Measurements from ENCODE around the gene SERPINF2.

The SERPINF2 gene

GRCh38 chr17:1724869-1725641, 17.6 kb upstream of the SERPINF2 start:
- no peak for DNase-seq (ENCODE audit: low read depth)
- peak overlapping the region; percentile 58 for H3K4me3 ChIP-seq (ENCODE audit: control insufficient read depth, low read depth, low read length)
- TF ChIP-seq, protein P1, sequence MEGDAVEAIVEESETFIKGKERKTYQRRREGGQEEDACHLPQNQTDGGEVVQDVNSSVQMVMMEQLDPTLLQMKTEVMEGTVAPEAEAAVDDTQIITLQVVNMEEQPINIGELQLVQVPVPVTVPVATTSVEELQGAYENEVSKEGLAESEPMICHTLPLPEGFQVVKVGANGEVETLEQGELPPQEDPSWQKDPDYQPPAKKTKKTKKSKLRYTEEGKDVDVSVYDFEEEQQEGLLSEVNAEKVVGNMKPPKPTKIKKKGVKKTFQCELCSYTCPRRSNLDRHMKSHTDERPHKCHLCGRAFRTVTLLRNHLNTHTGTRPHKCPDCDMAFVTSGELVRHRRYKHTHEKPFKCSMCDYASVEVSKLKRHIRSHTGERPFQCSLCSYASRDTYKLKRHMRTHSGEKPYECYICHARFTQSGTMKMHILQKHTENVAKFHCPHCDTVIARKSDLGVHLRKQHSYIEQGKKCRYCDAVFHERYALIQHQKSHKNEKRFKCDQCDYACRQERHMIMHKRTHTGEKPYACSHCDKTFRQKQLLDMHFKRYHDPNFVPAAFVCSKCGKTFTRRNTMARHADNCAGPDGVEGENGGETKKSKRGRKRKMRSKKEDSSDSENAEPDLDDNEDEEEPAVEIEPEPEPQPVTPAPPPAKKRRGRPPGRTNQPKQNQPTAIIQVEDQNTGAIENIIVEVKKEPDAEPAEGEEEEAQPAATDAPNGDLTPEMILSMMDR (IDR thresholded peaks at IDR 0.05; ENCODE audit: control insufficient read depth, insufficient read depth, low read depth, low read length, missing control alignments) = no peak

DNA sequence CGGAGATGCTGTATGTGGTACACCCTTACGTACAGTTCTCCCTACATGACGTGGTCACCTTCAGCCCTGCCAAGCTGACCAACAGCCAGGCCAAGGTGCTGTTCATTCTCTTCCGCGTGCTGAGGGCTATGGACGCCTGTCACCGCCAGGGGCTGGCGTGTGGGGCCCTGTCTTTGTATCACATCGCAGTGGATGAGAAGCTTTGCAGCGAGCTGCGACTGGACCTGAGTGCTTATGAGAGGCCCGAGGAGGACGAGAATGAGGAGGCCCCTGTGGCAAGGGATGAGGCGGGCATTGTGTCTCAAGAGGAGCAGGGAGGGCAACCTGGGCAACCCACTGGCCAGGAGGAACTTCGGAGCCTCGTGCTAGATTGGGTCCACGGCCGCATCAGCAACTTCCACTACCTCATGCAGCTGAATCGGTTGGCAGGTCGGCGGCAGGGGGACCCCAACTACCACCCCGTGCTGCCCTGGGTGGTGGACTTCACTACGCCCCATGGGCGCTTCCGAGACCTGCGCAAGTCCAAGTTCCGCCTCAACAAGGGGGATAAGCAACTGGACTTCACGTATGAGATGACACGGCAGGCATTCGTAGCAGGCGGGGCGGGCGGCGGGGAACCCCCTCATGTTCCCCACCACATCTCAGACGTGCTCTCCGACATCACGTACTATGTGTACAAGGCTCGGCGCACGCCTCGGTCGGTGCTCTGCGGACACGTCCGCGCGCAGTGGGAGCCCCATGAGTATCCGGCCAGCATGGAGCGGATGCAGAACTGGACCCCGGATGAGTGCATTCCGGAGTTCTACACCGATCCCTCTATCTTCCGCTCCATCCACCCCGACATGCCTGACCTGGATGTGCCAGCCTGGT, 16.8 kb upstream of the SERPINF2 start:
- DNase-seq (ENCODE audit: low read depth) = no peak
- TF ChIP-seq, protein P1 (IDR thresholded peaks at IDR 0.05; ENCODE audit: control insufficient read depth, insufficient read depth, low read depth, low read length, missing control alignments) = no peak
- no peak overlapping the region for H3K4me3 ChIP-seq (ENCODE audit: control insufficient read depth, low read depth, low read length)

DNA sequence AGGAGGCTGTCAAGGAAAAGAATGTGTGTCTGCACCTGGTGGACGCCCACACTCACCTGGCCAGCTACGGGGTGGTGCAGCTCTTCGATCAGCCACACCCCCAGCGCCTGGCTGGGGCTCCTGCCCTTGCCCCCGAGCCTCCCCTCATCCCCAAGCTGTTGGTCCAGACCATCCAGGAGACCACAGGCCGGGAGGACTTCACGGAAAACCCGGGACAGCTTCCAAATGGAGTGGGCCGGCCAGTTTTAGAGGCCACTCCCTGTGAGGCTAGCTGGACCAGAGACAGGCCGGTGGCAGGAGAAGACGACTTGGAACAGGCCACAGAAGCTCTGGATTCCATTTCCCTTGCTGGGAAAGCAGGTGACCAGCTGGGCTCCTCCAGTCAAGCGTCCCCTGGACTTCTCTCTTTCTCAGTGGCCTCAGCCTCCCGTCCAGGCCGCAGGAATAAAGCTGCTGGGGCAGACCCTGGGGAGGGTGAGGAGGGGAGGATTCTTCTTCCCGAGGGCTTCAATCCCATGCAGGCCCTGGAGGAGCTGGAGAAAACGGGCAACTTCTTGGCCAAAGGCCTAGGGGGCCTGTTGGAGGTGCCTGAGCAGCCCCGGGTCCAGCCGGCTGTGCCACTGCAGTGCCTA, 15.9 kb upstream of the SERPINF2 start:
- DNase-seq (ENCODE audit: low read depth) = no peak
- no peak overlapping the region for H3K4me3 ChIP-seq (ENCODE audit: control insufficient read depth, low read depth, low read length)
- TF ChIP-seq, protein P1 (IDR thresholded peaks at IDR 0.05; ENCODE audit: control insufficient read depth, insufficient read depth, low read depth, low read length, missing control alignments) = no peak

DNA sequence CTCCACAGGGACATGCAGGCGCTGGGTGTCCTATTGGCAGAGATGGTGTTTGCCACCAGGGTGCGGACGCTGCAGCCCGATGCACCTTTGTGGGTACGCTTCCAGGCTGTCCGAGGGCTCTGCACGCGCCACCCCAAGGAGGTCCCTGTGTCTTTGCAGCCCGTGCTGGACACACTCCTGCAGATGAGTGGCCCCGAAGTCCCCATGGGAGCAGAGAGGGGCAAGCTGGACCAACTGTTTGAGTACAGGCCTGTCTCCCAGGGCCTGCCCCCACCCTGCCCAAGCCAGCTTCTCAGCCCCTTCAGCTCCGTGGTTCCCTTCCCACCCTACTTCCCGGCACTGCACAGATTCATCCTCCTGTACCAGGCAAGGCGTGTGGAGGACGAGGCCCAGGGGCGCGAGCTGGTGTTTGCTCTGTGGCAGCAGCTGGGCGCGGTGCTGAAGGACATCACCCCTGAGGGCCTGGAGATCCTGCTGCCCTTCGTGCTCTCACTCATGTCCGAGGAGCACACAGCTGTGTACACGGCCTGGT, 15.3 kb upstream of the SERPINF2 start:
- no peak for DNase-seq (ENCODE audit: low read depth)
- H3K4me3 ChIP-seq (ENCODE audit: control insufficient read depth, low read depth, low read length) = no peak overlapping the region
- TF ChIP-seq, protein P1 (IDR thresholded peaks at IDR 0.05; ENCODE audit: control insufficient read depth, insufficient read depth, low read depth, low read length, missing control alignments) = no peak

- no peak overlapping the region for H3K4me3 ChIP-seq (ENCODE audit: control insufficient read depth, low read depth, low read length)
- DNase-seq (ENCODE audit: low read depth) = no peak
- TF ChIP-seq, protein P1 (IDR thresholded peaks at IDR 0.05; ENCODE audit: control insufficient read depth, insufficient read depth, low read depth, low read length, missing control alignments) = no peak
Measured at GRCh38 chr17:1727876-1728630, 14.6 kb upstream of the SERPINF2 start.

- H3K4me3 ChIP-seq (ENCODE audit: control insufficient read depth, low read depth, low read length) = no peak overlapping the region
- no peak for DNase-seq (ENCODE audit: low read depth)
- TF ChIP-seq, protein P1 (IDR thresholded peaks at IDR 0.05; ENCODE audit: control insufficient read depth, insufficient read depth, low read depth, low read length, missing control alignments) = no peak
Measured at GRCh38 chr17:1729966-1730325, 12.7 kb upstream of the SERPINF2 start.

All from AG09309 (cell line).